Pancreas (tissue), 10 donors: ENCODE results near the gene SPATA16. TPM values are rescaled to one million over a fixed set of nuclear protein-coding genes. Genes with fewer than 3 reads are reported as not detected.

Experiments
- ATAC-seq, 4 donors: fragments of 200-7000 bp; cut with Tn5 transposase; one replicate each; pipeline versions ENCODE4 v1.8.0 to v1.9.1; 2020; ENCODE audit warnings: mild to moderate bottlenecking in 4 of 4, moderate library complexity in 4 of 4
- DNase-seq, 6 donors: peaks; one replicate each; pipeline ENCODE4 v3.0.0-alpha.2; 2020
- FAIRE-seq: peaks from 2 replicates; lab custom pipeline; 2012; peaks lifted over from hg19 to GRCh38; lab: Jason Lieb, UNC
- H3K27ac ChIP-seq, 4 donors: fragments of 200-600 bp; sonication (generic); 1 replicate in 3 of 4; 2 replicates in 1 of 4; pipeline versions ENCODE4 v1.5.0 to v1.8.0; 2020
- H3K27me3 ChIP-seq, 4 donors: fragments of 200-600 bp; one replicate each; pipeline ENCODE4 v1.8.0; 2021
- H3K36me3 ChIP-seq, 3 donors: fragments of 200-600 bp; sonication (generic) in 1 of 3; one replicate each; pipeline versions ENCODE4 v1.5.0 to v1.8.0; 2020 to 2021
- H3K4me1 ChIP-seq, 3 donors: fragments of 200-600 bp; one replicate each; pipeline ENCODE4 v1.8.0; 2021
- H3K4me3 ChIP-seq, 4 donors: fragments of 200-600 bp; sonication (generic) in 2 of 4; one replicate each; pipeline versions ENCODE4 v1.5.0 to v1.8.0; 2020 to 2021
- H3K9me3 ChIP-seq, 4 donors: fragments of 200-600 bp; one replicate each; pipeline ENCODE4 v1.8.0; 2021
- WGBS, 2 donors: extraction: QIAGEN DNeasy Blood & Tissue Kit; methylation state at CpG; one replicate each; pipeline ENCODE4 v1.1.7; 2013; 5-methylcytosine and 5-hydroxymethylcytosine counted together
- intact Hi-C, 3 donors: fragments of 100-400 bp; cut with DNase I; formaldehyde crosslinking; loops; one replicate each; pipeline versions ENCODE4 v1.11.1 to v1.14.2; 2022
- polyA plus RNA-seq, 2 donors: library from polyadenylated mRNA; stranded (reverse); fragments of 200-250 nt; gene quantifications; one replicate each; pipeline ENCODE4 v1.2.3, GENCODE V29; 2013
- total RNA-seq, 6 donors: library from RNA; stranded (reverse); fragmentation: NEBNext Ultra II Directional in 4 of 6; extraction: Animal tissue kit (Norgen Biotek cat#: 25700) in 4 of 6; gene quantifications; one replicate each; pipeline versions ENCODE4 v1.2.1 to v1.2.4, GENCODE V29; 2021 to 2023
- TF ChIP-seq, protein P1 (sequence below), 4 donors: fragments of 200-600 bp; sonication (generic) in 3 of 4; IDR thresholded peaks; one replicate each; pipeline versions ENCODE4 v1.5.0 to v1.8.0; 2021; ENCODE audit warnings: antibody characterized with exemption in 4 of 4
- donor health status: healthy with polysubstance abuse.
- donor health status: DM: no; HTN: no; CAD: no; lungs with moderate emphysema.
- donor health status: DM: no; HTN: no; CAD: no.
- donor health status: control.
- donor health status: control.
- donor health status: Bipolar disorder and iron deficiency.
- donor health status: DM: yes; HTN: yes; CAD: no.
- donor health status: DM: no; HTN: no; CAD: no.
- donor health status: DM: no; HTN: no; CAD: no.
- donor health status: DM: yes; HTN: yes; CAD: no.

The SPATA16 gene
- total and polyA plus RNA-seq, 8 donors: not detected

DNA sequence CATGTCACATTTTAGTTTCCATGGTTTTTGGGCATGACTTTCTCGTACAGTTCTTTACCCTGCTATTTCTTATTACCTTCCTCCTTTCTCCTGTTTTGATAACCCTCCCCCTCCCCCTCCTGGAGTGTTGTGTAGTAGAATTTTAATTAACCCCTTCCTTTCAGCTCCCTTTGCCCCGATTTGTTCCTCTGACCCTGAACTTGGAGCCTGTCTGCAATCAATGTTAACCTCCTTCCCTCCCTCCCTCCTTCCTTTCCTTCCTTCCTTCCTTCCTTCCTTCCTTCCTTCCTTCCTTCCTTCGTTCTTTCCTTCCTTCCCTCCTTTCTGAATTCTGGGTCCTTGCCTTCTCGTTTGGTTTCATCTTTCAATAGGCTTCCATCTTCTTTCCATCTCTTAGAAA, 300.1 kb downstream of the SPATA16 start:
- peaks cover 0 to 7% (median 0%) of the 10 kb centered on the region in 3 donors for H3K4me1 ChIP-seq
- no peak overlapping the region for H3K27ac ChIP-seq
- DNase-seq (no peak), ATAC-seq (no peak), FAIRE-seq (no peak)
- no peaks in the 10 kb centered on the region for H3K36me3 ChIP-seq
- H3K4me3 ChIP-seq: no peak overlapping the region
- H3K9me3 ChIP-seq: no peaks in the 10 kb centered on the region
- no peaks in the 10 kb centered on the region for H3K27me3 ChIP-seq
- WGBS, 2 donors: 40 to 43% methylated on average over 4 of the region's 4 CpGs
- TF ChIP-seq, protein P1, sequence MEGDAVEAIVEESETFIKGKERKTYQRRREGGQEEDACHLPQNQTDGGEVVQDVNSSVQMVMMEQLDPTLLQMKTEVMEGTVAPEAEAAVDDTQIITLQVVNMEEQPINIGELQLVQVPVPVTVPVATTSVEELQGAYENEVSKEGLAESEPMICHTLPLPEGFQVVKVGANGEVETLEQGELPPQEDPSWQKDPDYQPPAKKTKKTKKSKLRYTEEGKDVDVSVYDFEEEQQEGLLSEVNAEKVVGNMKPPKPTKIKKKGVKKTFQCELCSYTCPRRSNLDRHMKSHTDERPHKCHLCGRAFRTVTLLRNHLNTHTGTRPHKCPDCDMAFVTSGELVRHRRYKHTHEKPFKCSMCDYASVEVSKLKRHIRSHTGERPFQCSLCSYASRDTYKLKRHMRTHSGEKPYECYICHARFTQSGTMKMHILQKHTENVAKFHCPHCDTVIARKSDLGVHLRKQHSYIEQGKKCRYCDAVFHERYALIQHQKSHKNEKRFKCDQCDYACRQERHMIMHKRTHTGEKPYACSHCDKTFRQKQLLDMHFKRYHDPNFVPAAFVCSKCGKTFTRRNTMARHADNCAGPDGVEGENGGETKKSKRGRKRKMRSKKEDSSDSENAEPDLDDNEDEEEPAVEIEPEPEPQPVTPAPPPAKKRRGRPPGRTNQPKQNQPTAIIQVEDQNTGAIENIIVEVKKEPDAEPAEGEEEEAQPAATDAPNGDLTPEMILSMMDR (IDR thresholded peaks at IDR 0.05): no peak
- intact Hi-C loops: no loop called here

DNA sequence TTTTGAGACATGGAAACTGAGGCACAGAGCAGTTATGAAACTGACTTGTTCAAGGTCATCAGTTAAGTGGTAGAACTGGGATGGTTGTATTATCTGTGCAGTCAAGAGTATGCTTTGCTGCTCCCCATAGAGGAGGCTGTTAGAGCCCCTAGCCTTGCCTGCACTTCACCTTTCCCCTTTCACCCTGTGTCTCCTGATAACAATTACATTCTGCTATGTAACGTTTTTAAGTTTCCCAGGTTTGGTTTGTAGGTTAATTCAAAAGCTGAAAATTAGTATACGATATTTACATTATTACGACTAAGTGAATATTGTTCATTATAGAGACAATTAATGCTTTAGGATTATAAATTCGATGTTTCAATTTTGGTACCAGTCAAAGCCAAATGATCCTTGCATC, 300.6 kb downstream of the SPATA16 start:
- no peak overlapping the region for H3K4me3 ChIP-seq
- TF ChIP-seq, protein P1 (IDR thresholded peaks at IDR 0.05): no peak
- 75 to 77% methylated on average over 4 of the region's 4 CpGs for WGBS, 2 donors
- H3K36me3 ChIP-seq: no peaks in the 10 kb centered on the region
- ATAC-seq (no peak), DNase-seq (no peak), FAIRE-seq (no peak)
- no peaks in the 10 kb centered on the region for H3K9me3 ChIP-seq
- peaks cover 0 to 7% (median 0%) of the 10 kb centered on the region in 3 donors for H3K4me1 ChIP-seq
- intact Hi-C loops: no loop called here
- no peak overlapping the region for H3K27ac ChIP-seq
- no peaks in the 10 kb centered on the region for H3K27me3 ChIP-seq

DNA sequence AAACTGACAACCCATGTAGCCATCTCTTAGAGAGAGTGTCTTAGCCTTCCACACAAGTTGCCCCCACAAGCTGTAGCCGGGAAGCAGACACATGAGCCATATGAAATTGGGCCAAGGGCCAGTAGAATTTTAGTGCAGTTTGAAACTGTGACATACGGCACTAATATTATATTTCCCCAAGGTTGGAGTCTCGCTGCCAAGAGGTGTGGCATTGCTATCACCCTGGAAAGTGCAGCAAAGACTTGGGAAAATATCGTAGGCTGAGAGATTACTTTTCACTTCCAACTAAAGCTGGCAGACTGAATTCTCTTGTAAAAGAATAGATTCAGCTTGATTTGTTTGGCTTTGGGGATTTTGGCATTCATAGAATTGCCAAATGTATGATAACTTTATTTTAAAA, 301.4 kb downstream of the SPATA16 start:
- no peak overlapping the region for H3K4me3 ChIP-seq
- TF ChIP-seq, protein P1 (IDR thresholded peaks at IDR 0.05): no peak
- no peak overlapping the region for H3K27ac ChIP-seq
- WGBS, 2 donors: 14 to 16% methylated on average over 4 of the region's 4 CpGs
- H3K36me3 ChIP-seq: no peaks in the 10 kb centered on the region
- H3K27me3 ChIP-seq: no peaks in the 10 kb centered on the region
- FAIRE-seq (no peak), ATAC-seq (peak in 3 of 4 donors; percentile 53 to 85 (median 79)), DNase-seq (peak in 1 of 6 donors; percentile 24)
- H3K4me1 ChIP-seq: peaks cover 0 to 7% (median 0%) of the 10 kb centered on the region in 3 donors
- no peaks in the 10 kb centered on the region for H3K9me3 ChIP-seq
- intact Hi-C loops: loop anchor here in 1 of 3 donors (10.0 kb wide), 1 partner anchor 205 kb away; no protein-coding TSS in a partner anchor
